ENCODE results near the gene AGRN. TPM values are rescaled to one million over a fixed set of nuclear protein-coding genes. Genes with fewer than 3 reads are reported as not detected.
"Not testable (repeated sequence)": the region's sequence is repeated elsewhere in the genome, so short reads cannot be mapped to it uniquely, and the experiment has no call there.

Gene AGRN
- 246 and 278 TPM in 2 replicates for total RNA-seq (2014; rRNA removed; shearing (Covaris generic); ENCODE audit: low replicate concordance)

DNA sequence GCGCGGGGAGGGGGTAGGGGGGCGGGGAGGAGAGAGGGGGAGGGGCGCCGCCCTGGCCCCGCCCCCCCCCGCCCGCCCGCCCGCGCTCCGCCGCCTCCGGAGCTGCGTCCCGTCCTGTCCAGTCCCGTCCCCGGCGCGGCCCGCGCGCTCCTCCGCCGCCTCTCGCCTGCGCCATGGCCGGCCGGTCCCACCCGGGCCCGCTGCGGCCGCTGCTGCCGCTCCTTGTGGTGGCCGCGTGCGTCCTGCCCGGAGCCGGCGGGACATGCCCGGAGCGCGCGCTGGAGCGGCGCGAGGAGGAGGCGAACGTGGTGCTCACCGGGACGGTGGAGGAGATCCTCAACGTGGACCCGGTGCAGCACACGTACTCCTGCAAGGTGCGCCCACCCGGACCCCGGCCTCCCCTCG is at the start of gene AGRN:
Gene AGRN (plus strand): TSS at position 121 of the 405 bp plus-strand sequence. CDS start 53 bp downstream, at position 174.
- in situ Hi-C loops (cut with HindIII; ENCODE audit: low pct_unique_long_range_greater_than_20kb, low sequenced_read_pairs): no loop called here
- peak; percentile 45 for DNase-seq (ENCODE audit: low read depth)

DNA sequence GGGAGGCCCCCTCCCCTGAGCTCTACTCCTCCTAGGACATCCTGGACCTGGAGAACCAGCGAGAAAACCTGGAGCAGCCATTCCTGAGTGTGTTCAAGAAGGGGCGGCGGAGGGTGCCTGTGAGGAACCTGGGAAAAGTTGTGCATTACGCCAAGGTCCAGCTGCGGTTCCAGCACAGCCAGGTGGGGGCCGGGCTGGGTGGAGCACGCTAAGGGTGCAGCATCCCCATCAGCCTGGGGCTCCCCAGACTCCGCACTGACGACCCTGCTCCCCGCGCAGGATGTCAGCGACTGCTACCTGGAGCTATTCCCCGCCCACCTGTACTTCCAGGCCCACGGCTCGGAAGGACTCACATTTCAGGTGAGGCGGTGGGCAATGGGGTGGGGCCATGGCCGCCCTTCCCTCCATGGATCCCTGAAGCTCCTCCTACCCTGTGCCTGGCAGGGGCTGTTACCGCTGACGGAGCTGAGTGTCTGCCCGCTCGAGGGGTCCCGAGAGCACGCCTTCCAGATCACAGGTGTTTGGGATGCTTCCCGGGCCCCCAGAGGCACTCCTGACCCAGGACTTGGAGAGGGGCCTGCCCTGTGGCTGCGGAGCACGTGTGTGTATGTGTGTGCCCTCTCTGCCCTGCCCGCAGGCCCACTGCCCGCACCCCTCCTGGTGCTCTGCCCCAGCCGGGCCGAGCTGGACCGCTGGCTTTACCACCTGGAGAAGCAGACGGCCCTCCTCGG is 49.5 kb upstream of the AGRN start:
- DNase-seq (ENCODE audit: low read depth): no peak
- in situ Hi-C loops (cut with HindIII; ENCODE audit: low pct_unique_long_range_greater_than_20kb, low sequenced_read_pairs): no loop called here

DNA sequence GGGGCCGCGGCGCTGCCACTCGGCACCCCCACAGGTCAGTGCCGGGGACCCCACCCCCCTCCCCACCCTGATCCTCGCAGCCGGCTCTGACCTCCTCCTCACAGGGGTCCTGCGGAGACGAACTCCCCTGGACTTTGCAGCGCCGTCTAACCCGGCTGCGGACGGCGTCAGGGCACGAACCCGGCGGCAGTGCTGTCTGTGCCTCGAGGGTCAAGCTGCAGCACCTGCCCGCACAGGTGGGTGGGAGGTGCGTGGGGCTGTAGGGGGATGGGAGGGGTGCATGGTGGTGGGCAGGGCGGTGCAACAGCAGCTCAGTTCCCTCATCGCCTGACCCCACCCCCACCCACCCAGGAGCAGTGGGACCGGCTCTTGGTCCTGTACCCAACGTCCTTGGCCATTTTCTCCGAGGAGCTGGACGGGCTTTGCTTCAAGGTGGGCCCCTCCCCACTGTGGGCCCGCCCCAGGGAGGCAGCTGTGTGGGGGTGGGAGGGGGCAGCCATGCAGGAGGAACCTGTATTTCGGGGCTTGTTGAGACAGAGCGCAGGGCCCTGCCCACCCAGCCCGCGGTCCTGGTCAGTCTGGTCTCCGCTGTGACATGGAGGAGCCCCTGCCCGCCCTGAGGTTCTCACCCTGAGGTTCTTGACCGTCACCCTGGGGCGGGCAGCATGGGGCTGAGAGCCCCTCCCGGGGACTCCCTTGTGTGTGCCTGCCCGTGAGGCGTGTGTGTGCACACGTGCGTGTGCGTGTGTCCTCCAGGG is 48.8 kb upstream of the AGRN start:
- DNase-seq (ENCODE audit: low read depth): no peak
- in situ Hi-C loops (cut with HindIII; ENCODE audit: low pct_unique_long_range_greater_than_20kb, low sequenced_read_pairs): no loop called here

DNA sequence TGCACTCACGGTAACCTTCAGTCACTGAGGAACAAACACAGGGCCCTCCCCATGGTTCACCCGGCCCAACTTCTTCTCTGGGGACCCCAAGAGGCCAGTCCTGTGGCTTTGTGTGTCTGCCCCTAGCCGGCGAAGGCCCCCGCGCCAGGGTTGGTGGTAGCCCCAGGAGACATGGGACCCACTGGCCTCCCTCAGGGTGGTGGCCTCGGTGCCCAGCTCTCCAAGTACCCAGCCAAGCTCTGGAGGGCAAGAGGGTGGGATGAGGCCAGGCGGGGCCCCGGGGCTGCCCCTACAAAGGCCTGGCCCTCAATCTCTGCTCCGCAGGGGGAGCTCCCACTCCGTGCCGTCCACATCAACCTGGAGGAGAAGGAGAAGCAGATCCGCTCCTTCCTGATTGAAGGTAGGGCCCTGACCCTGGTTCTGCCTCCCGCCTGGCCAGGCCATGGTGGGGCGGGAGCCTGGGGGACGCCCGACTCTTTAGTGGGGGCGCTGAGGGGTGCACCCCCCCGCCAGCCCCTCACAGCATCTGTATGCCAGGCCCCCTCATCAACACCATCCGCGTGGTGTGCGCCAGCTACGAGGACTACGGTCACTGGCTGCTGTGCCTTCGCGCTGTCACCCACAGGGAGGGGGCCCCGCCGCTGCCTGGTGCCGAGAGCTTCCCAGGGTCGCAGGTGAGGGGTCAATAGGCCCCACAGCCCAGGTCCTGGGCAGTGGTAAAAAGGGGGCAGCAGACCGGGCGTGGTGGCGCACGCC is 48.0 kb upstream of the AGRN start:
- in situ Hi-C loops (cut with HindIII; ENCODE audit: low pct_unique_long_range_greater_than_20kb, low sequenced_read_pairs): no loop called here
- no peak for DNase-seq (ENCODE audit: low read depth)

DNA sequence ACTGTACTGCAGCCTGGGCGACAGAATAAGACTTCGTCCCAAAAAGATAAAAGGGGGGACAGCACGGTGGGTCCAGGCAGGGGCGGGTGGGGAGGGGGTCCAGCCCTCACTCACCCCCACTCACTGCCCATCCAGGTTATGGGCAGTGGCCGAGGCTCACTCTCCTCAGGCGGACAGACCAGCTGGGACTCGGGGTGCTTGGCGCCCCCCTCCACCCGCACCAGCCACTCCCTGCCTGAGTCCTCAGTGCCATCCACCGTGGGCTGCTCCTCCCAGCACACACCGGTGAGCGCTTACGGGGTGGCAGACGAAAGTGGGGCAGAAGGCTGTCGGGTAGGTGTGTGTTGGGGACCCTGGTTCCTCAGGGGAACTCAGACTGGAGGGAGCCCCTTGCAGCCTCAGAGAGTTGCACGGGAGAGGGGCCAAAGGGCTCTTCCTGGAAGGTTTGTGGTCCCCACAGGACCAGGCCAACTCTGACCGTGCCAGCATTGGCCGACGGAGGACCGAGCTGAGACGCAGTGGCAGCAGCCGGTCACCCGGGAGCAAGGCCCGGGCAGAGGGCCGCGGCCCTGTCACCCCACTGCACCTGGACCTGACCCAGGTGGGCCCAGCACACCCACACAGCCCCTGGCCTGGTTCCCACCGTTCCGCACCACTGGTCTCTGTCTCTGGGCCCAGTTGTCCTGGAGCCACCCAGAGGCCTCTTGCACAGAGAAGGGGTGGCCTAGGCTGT is 47.0 kb upstream of the AGRN start:
- no peak for DNase-seq (ENCODE audit: low read depth)
- in situ Hi-C loops (cut with HindIII; ENCODE audit: low pct_unique_long_range_greater_than_20kb, low sequenced_read_pairs): no loop called here

DNA sequence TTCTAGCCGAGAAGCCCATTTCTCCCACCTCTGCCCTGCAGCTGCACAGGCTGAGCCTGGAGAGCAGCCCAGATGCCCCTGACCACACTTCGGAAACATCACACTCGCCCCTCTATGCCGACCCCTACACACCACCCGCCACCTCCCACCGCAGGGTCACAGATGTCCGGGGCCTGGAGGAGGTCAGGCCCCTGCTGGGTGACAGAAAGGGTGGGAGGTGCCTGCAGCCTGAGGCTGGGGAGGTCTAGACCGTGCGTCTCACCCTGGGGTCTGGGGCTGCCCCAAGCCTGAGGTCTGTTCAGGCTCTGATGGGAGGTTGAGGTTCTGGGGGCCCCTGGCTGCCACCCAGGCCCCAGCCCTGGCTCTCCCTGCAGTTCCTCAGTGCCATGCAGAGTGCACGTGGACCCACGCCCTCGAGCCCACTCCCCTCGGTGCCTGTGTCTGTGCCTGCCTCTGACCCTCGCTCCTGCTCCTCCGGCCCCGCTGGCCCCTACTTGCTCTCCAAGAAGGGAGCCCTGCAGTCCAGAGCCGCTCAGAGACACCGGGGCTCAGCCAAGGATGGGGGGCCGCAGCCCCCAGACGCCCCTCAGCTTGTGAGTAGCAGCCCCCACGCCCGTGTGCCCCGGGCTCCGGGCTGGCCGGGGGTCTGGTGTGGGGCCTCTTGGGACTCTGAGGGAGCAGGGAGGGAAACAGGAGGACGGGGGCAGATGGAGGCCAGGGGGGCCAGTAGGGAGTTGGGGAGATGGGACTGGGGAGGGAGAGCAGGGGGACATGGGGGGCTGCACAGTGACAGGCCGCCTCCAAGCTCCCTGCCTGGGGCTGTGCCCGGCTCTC is 46.2 kb upstream of the AGRN start:
- in situ Hi-C loops (cut with HindIII; ENCODE audit: low pct_unique_long_range_greater_than_20kb, low sequenced_read_pairs): no loop called here
- DNase-seq (ENCODE audit: low read depth): no peak

DNA sequence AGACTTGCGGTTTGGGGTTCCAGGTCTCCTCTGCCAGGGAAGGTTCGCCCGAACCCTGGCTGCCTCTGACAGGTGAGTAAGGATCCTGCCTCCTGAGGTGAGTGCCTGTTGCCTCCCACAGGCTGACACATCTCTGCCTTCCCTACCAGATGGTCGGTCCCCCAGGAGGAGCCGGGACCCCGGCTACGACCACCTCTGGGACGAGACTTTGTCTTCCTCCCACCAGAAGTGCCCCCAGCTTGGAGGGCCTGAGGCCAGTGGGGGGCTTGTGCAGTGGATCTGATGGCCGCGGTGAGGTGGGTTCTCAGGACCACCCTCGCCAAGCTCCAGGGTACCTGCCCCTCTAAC is 45.7 kb upstream of the AGRN start:
- DNase-seq (ENCODE audit: low read depth): no peak
- in situ Hi-C loops (cut with HindIII; ENCODE audit: low pct_unique_long_range_greater_than_20kb, low sequenced_read_pairs): no loop called here

DNA sequence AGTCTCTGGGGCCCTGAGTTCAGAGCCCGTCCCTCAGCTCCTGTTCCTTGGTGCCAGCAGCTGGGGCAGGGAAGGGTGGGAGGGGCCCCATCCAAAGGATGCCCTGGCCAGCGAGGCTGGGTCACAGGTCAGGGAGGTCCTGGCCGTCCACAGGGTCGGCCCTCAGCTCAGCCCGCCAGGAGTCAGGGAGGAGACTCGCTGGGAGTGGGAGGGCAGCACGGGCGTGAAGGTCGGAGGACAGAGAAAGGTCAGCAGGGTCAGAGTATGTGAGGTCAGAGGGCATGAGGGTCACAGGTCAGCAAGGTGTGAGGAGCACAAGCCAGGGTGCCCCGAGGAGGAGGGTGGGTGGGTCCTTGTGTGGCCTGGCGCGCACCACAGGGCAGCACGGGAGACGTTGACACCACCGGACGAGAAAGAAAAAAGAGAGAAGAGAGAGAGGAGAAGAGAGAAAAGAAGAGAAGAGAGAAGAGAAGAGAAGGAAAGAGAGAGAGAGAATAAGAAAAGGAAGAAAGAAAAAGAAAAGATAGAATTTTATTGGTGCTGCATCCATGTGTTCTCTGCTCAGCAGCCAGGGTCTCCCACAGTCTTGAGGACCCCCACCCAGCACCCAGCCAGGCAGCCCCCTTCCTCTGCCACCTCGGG is 45.1 kb upstream of the AGRN start:
- DNase-seq (ENCODE audit: low read depth): no peak
- in situ Hi-C loops (cut with HindIII; ENCODE audit: low pct_unique_long_range_greater_than_20kb, low sequenced_read_pairs): no loop called here

DNA sequence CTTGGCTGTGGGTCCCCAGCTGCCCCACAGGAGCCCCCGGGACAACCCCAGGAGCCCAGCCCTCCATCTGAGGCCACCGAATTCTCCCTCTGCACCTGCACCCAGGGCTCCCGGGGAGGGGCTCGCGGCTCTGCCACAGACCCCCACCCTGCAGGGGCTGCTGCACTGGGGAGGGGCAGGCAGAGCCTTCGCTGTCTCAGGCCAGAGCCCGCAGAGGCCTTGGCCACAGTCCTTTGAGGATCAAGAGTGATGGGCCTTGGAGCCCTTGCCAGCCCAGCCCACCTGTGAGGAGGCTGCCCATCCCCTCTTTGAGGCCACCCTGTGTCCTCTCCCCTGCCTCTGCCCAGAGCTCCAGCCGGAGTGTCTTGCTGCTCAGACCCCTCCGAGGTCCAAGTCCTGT is 44.6 kb upstream of the AGRN start:
- DNase-seq (ENCODE audit: low read depth): no peak
- in situ Hi-C loops (cut with HindIII; ENCODE audit: low pct_unique_long_range_greater_than_20kb, low sequenced_read_pairs): no loop called here

DNA sequence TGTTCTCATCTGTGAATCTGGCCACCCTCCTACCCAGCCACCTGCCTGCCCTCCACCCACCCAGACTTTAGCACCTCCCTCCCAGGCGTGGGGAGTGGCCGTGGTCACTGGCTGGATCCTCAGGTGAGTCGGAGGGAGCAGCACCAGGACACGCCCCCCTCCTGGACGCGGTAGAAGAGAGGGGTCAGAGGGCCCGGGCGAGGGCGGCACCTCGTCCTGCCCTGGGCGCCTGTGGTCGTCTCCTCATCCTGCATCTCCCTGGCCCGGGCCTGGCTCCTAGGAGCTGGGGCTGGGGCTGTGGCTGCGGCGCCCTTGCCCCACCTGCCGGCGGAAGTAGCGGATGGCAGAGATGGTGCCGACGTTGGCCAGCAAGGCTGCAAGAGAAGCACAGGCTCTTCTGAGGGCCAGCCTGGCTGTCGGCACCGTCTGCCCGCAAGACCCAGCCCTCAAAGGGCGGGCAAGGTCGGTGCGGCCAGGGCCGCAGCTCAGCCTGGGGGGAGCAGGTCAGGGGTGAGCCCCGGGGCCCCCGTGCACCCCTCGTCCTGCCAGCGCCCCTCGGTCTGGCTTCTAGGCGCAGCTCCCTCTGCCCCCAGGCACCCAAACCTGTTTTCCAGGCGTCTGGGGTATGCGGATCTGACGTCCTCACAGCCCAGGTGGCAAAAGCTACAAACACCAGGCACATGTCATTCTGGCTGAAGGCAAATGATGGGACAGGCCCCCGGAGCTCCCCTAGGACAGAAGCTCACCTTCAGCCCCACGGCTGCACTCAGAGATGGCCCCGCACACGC is 43.8 kb upstream of the AGRN start:
- DNase-seq (ENCODE audit: low read depth): peak; percentile 84
- in situ Hi-C loops (cut with HindIII; ENCODE audit: low pct_unique_long_range_greater_than_20kb, low sequenced_read_pairs): no loop called here

DNA sequence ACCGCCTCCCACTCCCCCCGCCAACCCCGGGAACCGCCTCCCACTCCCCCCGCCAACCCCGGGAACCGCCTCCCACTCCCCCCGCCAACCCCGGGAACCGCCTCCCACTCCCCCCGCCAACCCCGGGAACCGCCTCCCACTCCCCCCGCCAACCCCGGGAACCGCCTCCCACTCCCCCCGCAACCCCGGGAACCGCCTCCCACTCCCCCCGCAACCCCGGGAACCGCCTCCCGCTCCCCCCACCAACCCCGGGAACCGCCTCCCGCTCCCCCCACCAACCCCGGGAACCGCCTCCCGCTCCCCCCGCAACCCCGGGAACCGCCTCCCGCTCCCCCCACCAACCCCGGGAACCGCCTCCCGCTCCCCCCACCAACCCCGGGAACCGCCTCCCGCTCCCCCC is 43.1 kb upstream of the AGRN start:
- in situ Hi-C loops (cut with HindIII; ENCODE audit: low pct_unique_long_range_greater_than_20kb, low sequenced_read_pairs): not testable (repeated sequence)

DNA sequence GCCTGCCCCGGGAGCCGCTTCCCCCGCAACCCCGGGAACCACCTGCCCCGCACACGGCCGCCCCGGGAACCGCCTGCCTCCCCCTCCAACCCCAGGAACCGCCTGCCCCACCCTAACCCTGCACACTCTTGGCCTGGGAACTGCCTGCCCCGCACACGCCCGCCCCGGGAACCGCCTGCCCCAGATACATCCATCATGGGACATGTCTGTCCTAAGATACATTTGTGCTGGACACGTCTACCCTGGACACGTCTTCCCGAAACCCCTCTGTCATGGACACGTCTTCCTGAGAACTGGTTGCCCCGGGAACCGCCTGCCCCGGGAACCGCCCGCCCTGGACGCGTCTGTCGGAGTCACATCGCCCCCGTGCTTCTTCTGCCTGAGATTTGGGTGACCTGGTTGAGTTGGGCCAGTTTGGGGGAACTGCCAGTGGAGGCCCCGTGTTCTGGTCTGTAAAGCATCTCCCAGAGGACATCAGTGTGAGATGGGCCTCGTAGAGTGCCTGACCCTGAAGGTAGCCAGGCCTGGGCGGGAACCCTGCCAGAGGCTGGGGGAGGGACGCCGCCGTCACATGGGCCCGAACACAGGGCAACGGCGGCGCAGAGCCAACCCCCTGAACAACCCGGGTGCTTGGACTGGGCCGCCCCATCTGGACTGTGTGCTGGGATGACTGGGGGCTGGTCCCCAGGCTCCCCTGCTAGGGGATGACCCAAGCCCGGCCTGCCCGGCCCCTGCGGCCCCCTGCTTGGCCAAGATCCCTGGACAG is 41.7 kb upstream of the AGRN start:
- in situ Hi-C loops (cut with HindIII; ENCODE audit: low pct_unique_long_range_greater_than_20kb, low sequenced_read_pairs): no loop called here

More for the DNA sequence above, 43.1 kb upstream of the AGRN start:
- not testable (repeated sequence) for DNase-seq (ENCODE audit: low read depth)

DNA sequence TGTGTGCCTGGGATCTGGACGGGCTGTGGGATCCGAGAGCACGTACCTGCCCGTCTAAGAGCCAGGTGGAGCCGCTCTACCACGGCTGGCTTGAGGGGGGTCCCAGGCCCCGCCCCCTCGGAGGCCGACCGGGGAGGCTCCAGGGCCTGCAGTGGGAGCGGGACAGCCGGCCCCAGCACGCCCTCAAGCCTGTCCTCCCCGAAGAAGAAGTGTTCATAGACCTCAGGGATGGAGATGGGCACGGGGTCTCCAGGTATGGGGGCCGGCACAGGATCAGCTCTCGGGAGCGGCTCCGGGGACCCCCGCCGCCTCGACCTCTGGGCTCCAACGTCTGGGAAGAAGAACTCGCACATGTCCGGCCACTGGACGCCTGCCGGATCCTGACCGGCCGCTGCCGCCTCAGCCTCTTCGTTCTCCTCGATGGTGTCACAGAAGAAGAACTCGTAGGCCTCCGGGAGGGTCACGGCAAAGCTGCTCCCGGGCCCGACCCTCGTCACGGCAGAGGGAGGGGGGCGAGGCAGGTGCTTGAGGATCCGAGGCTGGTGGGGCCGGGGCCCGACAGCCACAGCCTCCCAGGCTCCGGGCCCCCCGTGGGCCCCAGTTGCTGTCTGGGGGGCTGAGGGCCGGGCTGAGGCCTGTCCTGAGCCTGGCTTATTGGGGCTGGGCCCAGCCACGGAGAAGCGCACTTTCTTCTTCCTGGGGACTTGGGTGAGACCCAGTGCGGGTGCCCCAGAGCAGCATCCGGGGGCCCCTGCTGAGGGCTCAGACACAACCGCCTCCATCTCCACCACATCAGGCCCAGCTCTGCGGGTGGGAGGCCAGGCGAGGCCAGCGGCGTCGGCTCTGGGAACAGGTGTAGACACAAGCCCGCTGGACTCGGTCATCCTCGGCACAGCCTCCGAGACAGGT is 40.8 kb upstream of the AGRN start:
- in situ Hi-C loops (cut with HindIII; ENCODE audit: low pct_unique_long_range_greater_than_20kb, low sequenced_read_pairs): no loop called here
- no peak for DNase-seq (ENCODE audit: low read depth)

More for the DNA sequence above, 41.7 kb upstream of the AGRN start:
- DNase-seq (ENCODE audit: low read depth): peak; percentile 37

DNA sequence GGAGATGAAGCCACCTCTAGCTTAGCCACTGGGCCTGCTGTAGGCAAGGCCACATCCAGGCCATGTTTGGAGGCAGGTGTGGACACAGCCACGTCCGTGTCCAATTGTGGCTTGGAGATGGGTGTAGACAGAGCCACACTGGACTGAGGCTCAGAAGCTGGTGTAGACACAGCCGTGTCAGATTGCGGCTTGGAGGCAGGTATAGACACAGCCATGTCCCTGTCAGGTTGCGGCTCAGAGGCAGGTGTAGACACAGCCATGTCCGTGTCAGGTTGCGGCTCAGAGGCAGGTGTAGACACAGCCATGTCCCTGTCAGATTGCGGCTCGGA is 40.2 kb upstream of the AGRN start:
- no peak for DNase-seq (ENCODE audit: low read depth)
- in situ Hi-C loops (cut with HindIII; ENCODE audit: low pct_unique_long_range_greater_than_20kb, low sequenced_read_pairs): no loop called here

DNA sequence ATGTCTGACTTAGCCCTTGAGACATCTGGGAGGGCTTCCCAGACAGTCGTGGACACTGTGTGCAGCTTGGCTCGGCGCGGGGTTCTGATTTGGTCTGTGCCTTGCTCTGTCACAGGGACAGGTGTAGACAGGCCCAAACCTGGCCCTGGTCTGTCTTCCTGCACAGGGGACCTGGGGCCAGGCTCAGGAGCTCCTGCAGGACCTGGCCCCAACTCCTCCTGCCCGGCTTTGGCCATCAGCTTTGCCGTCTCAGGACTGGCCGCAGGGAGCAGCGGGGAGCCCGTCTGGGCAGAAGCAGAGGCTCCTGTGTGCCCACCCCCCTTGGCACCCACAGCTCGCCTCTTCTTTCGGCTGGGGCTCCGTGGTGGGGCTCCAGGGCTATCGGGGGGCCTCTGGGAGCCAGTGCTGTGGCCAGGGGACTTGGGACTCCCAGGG is 39.8 kb upstream of the AGRN start:
- in situ Hi-C loops (cut with HindIII; ENCODE audit: low pct_unique_long_range_greater_than_20kb, low sequenced_read_pairs): no loop called here
- DNase-seq (ENCODE audit: low read depth): no peak

Measured in Caki2 (cell line).